ENCODE data around the gene CR1L.
"Not testable (repeated sequence)": the region's sequence is repeated elsewhere in the genome, so short reads cannot be mapped to it uniquely, and the experiment has no call there.

Gene CR1L

DNA sequence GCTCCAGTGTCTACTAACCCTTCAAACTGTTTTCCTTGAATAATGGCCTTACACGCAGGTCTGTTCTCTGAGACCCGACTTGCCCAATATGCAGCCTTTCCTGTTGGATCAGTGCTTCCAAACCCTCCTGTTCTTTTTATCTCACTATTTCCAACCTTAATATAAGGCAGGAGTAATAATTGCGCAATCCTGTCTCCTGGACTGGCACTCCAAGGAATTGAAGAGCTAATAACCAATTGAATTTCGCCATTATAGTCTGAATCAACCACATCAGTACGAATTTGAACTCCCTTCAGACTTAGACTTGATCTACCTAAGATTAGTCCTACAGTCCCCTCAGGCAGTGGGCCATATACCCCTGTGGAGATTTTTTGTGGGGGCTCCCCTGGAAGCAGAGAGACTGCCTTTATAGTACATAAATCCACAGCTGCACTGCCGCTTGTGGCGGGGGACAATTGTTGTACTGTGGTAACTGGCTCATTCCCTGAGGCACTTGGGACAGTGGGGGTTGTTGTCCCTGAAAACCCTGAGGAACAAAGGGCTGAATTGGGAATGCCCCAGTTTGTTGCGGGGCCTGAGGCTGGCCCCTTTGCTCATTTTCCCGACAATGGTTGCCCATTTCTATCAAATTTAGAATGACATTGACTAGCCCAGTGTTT, 6.3 kb upstream of the CR1L start:
- DNase-seq (ENCODE audit: extremely low spot score); POLR2A ChIA-PET: not testable (repeated sequence)
- CTCF ChIA-PET = interaction anchor here (1.1 kb wide), 1 partner anchor 18 kb away, joined by 5 read pairs; no protein-coding TSS in a partner anchor

DNA sequence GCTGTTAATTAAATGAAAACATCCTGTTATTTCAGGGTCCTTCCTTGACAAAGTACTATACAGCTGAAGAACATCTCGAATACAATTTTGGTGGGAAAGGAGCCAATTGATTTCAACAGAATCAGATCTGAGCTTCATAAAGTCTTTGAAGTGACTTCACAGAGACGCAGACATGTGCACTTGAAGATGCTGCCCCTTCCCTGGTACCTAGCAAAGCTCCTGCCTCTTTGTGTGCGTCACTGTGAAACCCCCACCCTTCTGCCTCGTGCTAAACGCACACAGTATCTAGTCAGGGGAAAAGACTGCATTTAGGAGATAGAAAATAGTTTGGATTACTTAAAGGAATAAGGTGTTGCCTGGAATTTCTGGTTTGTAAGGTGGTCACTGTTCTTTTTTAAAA, 5.6 kb upstream of the CR1L start:
- CTCF ChIA-PET = interaction anchor here (0.9 kb wide), 1 partner anchor 140 kb away, joined by 3 read pairs; no protein-coding TSS in a partner anchor
- DNase-seq (ENCODE audit: extremely low spot score); POLR2A ChIA-PET: not testable (repeated sequence)

DNA sequence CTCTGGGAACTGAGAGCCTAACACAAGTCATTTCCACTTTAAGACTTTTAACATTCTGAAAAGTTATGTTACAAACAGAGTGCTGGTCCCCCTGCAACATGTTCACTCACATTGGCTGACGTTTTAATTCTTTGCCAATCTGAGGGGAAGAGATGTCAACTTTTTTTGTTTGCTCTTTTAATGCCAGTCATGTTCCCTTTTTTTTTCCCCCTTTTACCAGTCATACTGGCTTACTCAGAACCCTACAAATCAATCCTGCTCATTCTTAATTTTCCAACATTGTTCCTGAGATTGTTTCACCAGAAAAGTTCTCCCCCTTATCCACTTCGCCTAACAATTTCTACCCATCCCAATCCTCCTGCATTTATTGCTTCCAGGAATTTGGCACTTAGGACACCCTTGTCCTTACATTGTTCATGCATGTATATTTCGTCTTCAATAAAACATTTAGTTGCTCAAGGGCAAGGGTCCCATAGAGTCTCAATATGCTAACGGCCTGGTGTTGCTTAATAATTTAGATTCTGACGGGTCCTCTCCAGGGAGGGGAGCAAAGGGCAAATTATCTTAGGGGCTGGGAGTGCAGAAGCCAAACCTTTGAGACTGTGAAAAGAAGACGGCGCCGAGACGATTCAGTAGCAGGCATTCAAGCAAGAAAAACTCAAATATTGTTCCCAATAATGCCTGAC, 624 bp upstream of the CR1L start:
- CTCF ChIA-PET = no interaction called here
- TF ChIP-seq, protein P1, sequence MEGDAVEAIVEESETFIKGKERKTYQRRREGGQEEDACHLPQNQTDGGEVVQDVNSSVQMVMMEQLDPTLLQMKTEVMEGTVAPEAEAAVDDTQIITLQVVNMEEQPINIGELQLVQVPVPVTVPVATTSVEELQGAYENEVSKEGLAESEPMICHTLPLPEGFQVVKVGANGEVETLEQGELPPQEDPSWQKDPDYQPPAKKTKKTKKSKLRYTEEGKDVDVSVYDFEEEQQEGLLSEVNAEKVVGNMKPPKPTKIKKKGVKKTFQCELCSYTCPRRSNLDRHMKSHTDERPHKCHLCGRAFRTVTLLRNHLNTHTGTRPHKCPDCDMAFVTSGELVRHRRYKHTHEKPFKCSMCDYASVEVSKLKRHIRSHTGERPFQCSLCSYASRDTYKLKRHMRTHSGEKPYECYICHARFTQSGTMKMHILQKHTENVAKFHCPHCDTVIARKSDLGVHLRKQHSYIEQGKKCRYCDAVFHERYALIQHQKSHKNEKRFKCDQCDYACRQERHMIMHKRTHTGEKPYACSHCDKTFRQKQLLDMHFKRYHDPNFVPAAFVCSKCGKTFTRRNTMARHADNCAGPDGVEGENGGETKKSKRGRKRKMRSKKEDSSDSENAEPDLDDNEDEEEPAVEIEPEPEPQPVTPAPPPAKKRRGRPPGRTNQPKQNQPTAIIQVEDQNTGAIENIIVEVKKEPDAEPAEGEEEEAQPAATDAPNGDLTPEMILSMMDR (IDR thresholded peaks at IDR 0.05; ENCODE audit: control extremely low read depth, extremely low read depth, low read depth, missing control alignments) = no peak
- POLR2A ChIA-PET = no interaction called here
- DNase-seq (ENCODE audit: extremely low spot score) = no peak

DNA sequence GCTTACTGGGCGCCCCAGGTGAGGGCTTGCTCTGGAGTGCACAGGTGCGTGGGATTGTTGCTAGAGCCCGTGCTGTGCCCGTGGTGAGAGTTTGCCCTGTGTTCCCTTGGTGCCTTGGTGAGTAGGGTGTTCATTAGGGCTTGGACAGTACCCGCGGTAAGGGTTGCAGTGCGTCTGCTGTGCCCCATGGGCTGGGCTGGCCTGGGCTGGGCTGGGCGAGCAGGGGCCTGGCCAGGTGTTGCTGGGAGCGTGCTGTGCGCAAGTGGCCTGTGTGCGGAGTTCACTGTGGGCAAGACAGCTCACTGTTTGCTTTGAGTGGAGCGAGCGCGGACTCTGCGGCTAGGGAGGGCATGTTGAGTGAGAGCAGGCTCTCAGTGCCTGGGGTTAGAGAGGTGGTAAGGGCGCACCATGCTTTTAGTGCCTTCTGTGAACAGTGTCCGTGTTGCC, 725 bp downstream of the CR1L start:
- CTCF ChIA-PET = interaction anchor here (1.7 kb wide), 1 partner anchor 25 kb away, joined by 4 read pairs; no protein-coding TSS in a partner anchor
- no peak for DNase-seq (ENCODE audit: extremely low spot score)
- POLR2A ChIA-PET = no interaction called here
- TF ChIP-seq, protein P1 (IDR thresholded peaks at IDR 0.05; ENCODE audit: control extremely low read depth, extremely low read depth, low read depth, missing control alignments) = no peak

DNA sequence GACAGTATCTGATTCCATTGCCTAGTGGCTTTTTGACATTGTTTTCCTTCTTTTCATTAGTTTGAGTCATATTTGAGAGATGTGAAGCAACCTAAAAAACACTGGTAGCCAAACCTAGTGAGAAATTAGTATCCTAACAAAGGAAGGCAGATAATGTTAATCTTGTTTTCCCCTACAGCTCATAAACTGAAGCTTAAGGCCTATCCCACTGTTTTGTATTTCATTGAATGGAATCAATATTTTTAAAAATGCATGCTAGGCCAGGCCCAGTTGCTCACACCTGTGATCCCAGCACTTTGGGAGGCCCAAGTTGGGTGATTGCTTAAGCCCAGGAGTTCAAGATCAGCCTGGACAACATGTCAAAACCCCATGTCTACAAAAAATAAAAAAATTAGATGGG, 1.2 kb downstream of the CR1L start:
- TF ChIP-seq, protein P1 (IDR thresholded peaks at IDR 0.05; ENCODE audit: control extremely low read depth, extremely low read depth, low read depth, missing control alignments) = no peak
- ChIA-PET POLR2A (interaction anchor here (0.7 kb wide), 1 partner anchor 312 kb away, joined by 10 read pairs; no protein-coding TSS in a partner anchor), CTCF (interaction anchor here (1.7 kb wide), 1 partner anchor 26 kb away, joined by 4 read pairs; no protein-coding TSS in a partner anchor)
- no peak for DNase-seq (ENCODE audit: extremely low spot score)

DNA sequence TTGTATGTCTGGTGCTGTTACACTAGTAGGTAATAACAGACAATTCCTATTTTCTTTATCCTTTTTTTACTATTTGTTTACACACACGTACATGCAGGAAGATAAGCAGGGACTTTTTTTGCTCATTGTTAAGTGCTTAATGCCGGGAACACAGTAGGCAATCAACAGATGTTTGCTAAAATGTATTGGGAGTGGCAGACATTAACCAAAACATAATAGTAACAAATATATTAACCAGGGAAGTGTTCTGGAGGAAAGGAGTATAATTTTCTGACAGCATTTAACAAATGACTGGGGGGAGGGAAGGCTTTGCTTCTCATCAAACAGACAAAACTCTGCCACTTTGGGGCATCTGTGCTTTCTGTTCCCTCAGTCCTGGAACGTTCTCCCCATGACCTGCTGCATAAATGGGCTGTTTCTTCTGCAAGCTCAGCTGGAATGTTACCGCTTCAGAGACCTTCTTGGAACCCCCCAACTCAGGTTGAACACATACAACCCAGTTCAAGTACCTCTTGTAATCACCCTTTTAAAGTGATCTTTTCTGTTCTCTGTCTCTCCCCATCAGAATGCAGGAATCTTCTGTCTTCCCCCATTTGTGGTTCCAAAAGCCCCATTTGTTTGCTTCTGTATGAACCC, 2.1 kb downstream of the CR1L start:
- TF ChIP-seq, protein P1 (IDR thresholded peaks at IDR 0.05; ENCODE audit: control extremely low read depth, extremely low read depth, low read depth, missing control alignments) = no peak
- POLR2A ChIA-PET = no interaction called here
- CTCF ChIA-PET = interaction anchor here (1.7 kb wide), 1 partner anchor 26 kb away, joined by 4 read pairs; no protein-coding TSS in a partner anchor
- no peak for DNase-seq (ENCODE audit: extremely low spot score)

DNA sequence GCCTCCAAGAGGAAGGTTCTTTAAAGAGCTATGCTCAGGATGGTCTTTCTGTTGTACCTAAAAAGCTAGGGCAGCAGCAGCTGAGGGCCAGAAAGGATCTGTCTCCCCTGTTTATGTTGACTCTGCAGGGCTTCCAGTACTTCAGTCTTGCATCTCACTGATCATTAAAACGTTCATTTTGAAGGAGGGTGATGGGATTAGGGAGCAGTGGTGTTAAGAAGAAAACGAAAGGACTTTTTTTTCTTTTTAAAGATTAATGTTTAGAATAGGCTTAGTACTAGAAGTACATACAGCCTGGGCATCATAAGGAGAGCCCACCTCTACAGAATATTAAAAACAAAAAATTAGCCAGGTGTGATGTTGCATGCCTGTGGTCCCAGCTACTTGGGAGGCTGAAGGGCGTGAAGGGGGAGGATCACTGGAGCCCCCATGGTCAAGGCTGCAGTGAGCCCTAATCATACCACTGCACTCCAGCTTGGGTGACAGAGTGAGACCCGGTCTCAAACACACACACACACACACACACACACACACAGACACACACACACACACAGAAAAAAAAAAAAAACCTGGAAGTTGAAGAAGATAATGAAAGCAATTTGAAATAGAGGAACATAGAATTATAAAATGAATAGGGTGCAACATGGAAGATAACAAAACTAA, 2.9 kb downstream of the CR1L start:
- ChIA-PET CTCF (interaction anchor here (1.2 kb wide), 1 partner anchor 27 kb away, joined by 5 read pairs; no protein-coding TSS in a partner anchor), POLR2A (no interaction called here)
- TF ChIP-seq, protein P1 (IDR thresholded peaks at IDR 0.05; ENCODE audit: control extremely low read depth, extremely low read depth, low read depth, missing control alignments) = no peak
- no peak for DNase-seq (ENCODE audit: extremely low spot score)

Data from GM10248 (cell line).